Neutrophil (primary cell): Measurements from ENCODE around the gene PLA2G4B.

Experiments
- H3K27ac ChIP-seq: fragments of 200-600 bp; sonication (generic); 2 replicates; pipeline ENCODE4 v1.5.1; 2016; ENCODE audit warnings: mild to moderate bottlenecking, moderate library complexity
- H3K27me3 ChIP-seq: fragments of 200-600 bp; sonication (generic); 2 replicates; pipeline ENCODE4 v1.6.0; 2016; ENCODE audit warnings: mild to moderate bottlenecking
- H3K36me3 ChIP-seq: fragments of 200-600 bp; sonication (generic); 2 replicates; pipeline ENCODE4 v1.5.1; 2017
- H3K4me1 ChIP-seq, 2 experiments: fragments of 200-600 bp in 1 of 2; sonication (generic) in 1 of 2; 1 replicate in 1 of 2; 2 replicates in 1 of 2; pipeline versions ENCODE4 v1.5.1 to v1.6.1; 2013 to 2016; ENCODE audit warnings: low read depth in 1 of 2, low read length in 1 of 2, mild to moderate bottlenecking in 1 of 2, moderate library complexity in 1 of 2; ENCODE audit not compliant: control insufficient read depth in 1 of 2, insufficient read depth in 1 of 2
- H3K4me3 ChIP-seq, 2 experiments: fragments of 200-600 bp in 1 of 2; sonication (generic) in 1 of 2; 1 replicate in 1 of 2; 2 replicates in 1 of 2; pipeline ENCODE4 v1.5.1; 2013 to 2016; ENCODE audit warnings: low read depth in 1 of 2, low read length in 1 of 2, mild to moderate bottlenecking in 1 of 2, moderate library complexity in 1 of 2
- H3K9me3 ChIP-seq: fragments of 200-600 bp; sonication (generic); 2 replicates; pipeline ENCODE4 v1.5.1; 2016
- CTCF ChIP-seq: fragments of 200-600 bp; sonication (generic); IDR thresholded peaks from 2 replicates; pipeline ENCODE4 v1.5.1; 2016; ENCODE audit warnings: antibody characterized with exemption

The PLA2G4B gene

GRCh38 chr15:41853831-41854230, 15.2 kb downstream of the PLA2G4B start:
- Histone ChIP-seq H3K4me1 (no peaks in the 10 kb centered on the region), H3K36me3 (peaks cover 6% of the 10 kb centered on the region), H3K4me3 (no peak overlapping the region), H3K27me3 (peaks cover 12% of the 10 kb centered on the region), H3K27ac (no peak overlapping the region), H3K9me3 (no peaks in the 10 kb centered on the region)
- no peak for TF ChIP-seq CTCF

GRCh38 chr15:41854443-41854842, 15.8 kb downstream of the PLA2G4B start:
- Histone ChIP-seq H3K4me1 (no peaks in the 10 kb centered on the region), H3K27me3 (peaks cover 12% of the 10 kb centered on the region), H3K4me3 (no peak overlapping the region), H3K36me3 (peaks cover under 1% of the 10 kb centered on the region), H3K9me3 (no peaks in the 10 kb centered on the region), H3K27ac (no peak overlapping the region)
- TF ChIP-seq CTCF = no peak

GRCh38 chr15:41855261-41855961, 16.8 kb downstream of the PLA2G4B start:
- Histone ChIP-seq H3K4me1 (no peaks in the 10 kb centered on the region), H3K27me3 (peaks cover 12% of the 10 kb centered on the region), H3K9me3 (no peaks in the 10 kb centered on the region), H3K27ac (no peak overlapping the region), H3K4me3 (no peak overlapping the region), H3K36me3 (no peaks in the 10 kb centered on the region)
- TF ChIP-seq CTCF = no peak

GRCh38 chr15:41856262-41856661, 17.6 kb downstream of the PLA2G4B start:
- peaks cover 4% of the 10 kb centered on the region for H3K27me3 ChIP-seq
- H3K36me3 ChIP-seq = no peaks in the 10 kb centered on the region
- H3K4me3 ChIP-seq = no peak overlapping the region
- no peak for TF ChIP-seq CTCF
- no peak overlapping the region for H3K27ac ChIP-seq
- H3K9me3 ChIP-seq = no peaks in the 10 kb centered on the region
- no peaks in the 10 kb centered on the region for H3K4me1 ChIP-seq

- H3K27me3 ChIP-seq = no peaks in the 10 kb centered on the region
- H3K27ac ChIP-seq = no peak overlapping the region
- H3K9me3 ChIP-seq = no peaks in the 10 kb centered on the region
- no peaks in the 10 kb centered on the region for H3K4me1 ChIP-seq
- no peaks in the 10 kb centered on the region for H3K36me3 ChIP-seq
- no peak overlapping the region for H3K4me3 ChIP-seq
- TF ChIP-seq CTCF = no peak
Measured at GRCh38 chr15:41856716-41857115, 18.1 kb downstream of the PLA2G4B start.
